Spleen (tissue), 11 donors: Measurements from ENCODE around the gene PRPF19. TPM values are rescaled to one million over a fixed set of nuclear protein-coding genes. Genes with fewer than 3 reads are reported as not detected.
A peak's percentile ranks its signal among the peaks of the same experiment; 100 is the strongest.

Experiments
- DNase-seq: peaks from one replicate; pipeline ENCODE4 v3.0.0-alpha.2; 2020
- H3K27ac ChIP-seq, 8 donors: fragments of 200-600 bp; sonication (generic) in 7 of 8; 1 replicate in 4 of 8; 2 replicates in 4 of 8; pipeline versions ENCODE4 v1.5.0 to v1.8.0; 2016 to 2021; ENCODE audit warnings: inconsistent platforms in 4 of 8, mild to moderate bottlenecking in 4 of 8, moderate library complexity in 1 of 8
- H3K27me3 ChIP-seq, 7 donors: fragments of 200-600 bp; sonication (generic) in 6 of 7; replicated peaks in 1 of 7; 1 replicate in 4 of 7; 2 replicates in 3 of 7; pipeline versions ENCODE4 v1.5.0 to v1.8.0; 2016 to 2021; ENCODE audit warnings: inconsistent platforms in 3 of 7, mild to moderate bottlenecking in 1 of 7
- H3K36me3 ChIP-seq, 6 donors: fragments of 200-600 bp; sonication (generic) in 5 of 6; 1 replicate in 4 of 6; 2 replicates in 2 of 6; pipeline versions ENCODE4 v1.5.0 to v1.8.0; 2016 to 2021; ENCODE audit warnings: inconsistent platforms in 2 of 6
- H3K4me1 ChIP-seq, 6 donors: fragments of 200-600 bp; sonication (generic) in 5 of 6; 1 replicate in 3 of 6; 2 replicates in 3 of 6; pipeline versions ENCODE4 v1.5.0 to v1.8.0; 2016 to 2021; ENCODE audit warnings: inconsistent platforms in 3 of 6
- H3K4me3 ChIP-seq, 8 donors: fragments of 200-600 bp; sonication (generic) in 7 of 8; 1 replicate in 4 of 8; 2 replicates in 4 of 8; pipeline versions ENCODE4 v1.5.0 to v1.8.0; 2016 to 2021; ENCODE audit warnings: inconsistent platforms in 4 of 8, mild to moderate bottlenecking in 4 of 8, moderate library complexity in 2 of 8
- H3K9me3 ChIP-seq, 8 donors: fragments of 200-600 bp; sonication (generic) in 7 of 8; 1 replicate in 4 of 8; 2 replicates in 4 of 8; pipeline versions ENCODE4 v1.5.0 to v1.8.0; 2016 to 2021; ENCODE audit warnings: inconsistent platforms in 4 of 8
- CTCF ChIP-seq, 11 experiments: fragments of 200-600 bp in 7 of 11; fragments of 450-650 bp in 4 of 11; sonication (generic) in 4 of 11; IDR thresholded peaks in 8 of 11; conservative IDR thresholded peaks in 3 of 11; 1 replicate in 7 of 11; 2 replicates in 4 of 11; pipeline versions ENCODE4 v1.4.0 to v1.8.0; 2016 to 2021; ENCODE audit warnings: antibody characterized with exemption in 11 of 11, inconsistent platforms in 4 of 11, mild to moderate bottlenecking in 1 of 11
- POLR2A ChIP-seq, 3 donors: fragments of 450-650 bp; IDR thresholded peaks; one replicate each; pipeline ENCODE4 v1.5.1; 2017; ENCODE audit warnings: antibody characterized with exemption in 3 of 3, mild to moderate bottlenecking in 1 of 3
- POLR2AphosphoS5 ChIP-seq, 3 donors: sonication (generic); formaldehyde crosslinking; IDR thresholded peaks; one replicate each; pipeline ENCODE4 v1.5.1; 2017; ENCODE audit warnings: antibody characterized with exemption in 3 of 3
- WGBS, 5 donors: extraction: QIAGEN DNeasy Blood & Tissue Kit in 3 of 5; methylation state at CpG; one replicate each; pipeline versions ENCODE4 v1.1.5 to v1.1.7; 2013 to 2018; 5-methylcytosine and 5-hydroxymethylcytosine counted together
- intact Hi-C: fragments of 100-400 bp; cut with DNase I; formaldehyde crosslinking; loops from one replicate; pipeline ENCODE4 v1.15.0; 2023; ENCODE audit warnings: low total_unique reads
- polyA plus RNA-seq, 3 donors: library from polyadenylated mRNA; stranded (reverse); fragments of 200-250 nt; gene quantifications; one replicate each; pipeline ENCODE4 v1.2.1, GENCODE V29; 2013
- total RNA-seq, 7 donors: library from RNA; depleted of rRNA in 3 of 7; stranded (reverse); fragments of >200 nt in 3 of 7; fragmentation: NEBNext Ultra II Directional in 4 of 7; extraction: Animal tissue kit (Norgen Biotek cat#: 25700) in 4 of 7; gene quantifications; one replicate each; pipeline versions ENCODE4 v1.1.0 to v1.2.1, GENCODE V29; 2016 to 2021
- donor health status: healthy with polysubstance abuse.
- donor health status: DM: no; HTN: no; CAD: no; lungs with moderate emphysema.
- donor health status: DM: no; HTN: no; CAD: no.
- donor health status: Bipolar disorder and iron deficiency.
- donor health status: healthy.
- donor health status: DM: no; HTN: no; CAD: no.
- donor health status: DM: yes; HTN: yes; CAD: no.

The PRPF19 gene
- total and polyA plus RNA-seq, 10 donors = 58.7 to 81.1 (median 70.1) TPM

- TF ChIP-seq CTCF (IDR thresholded peaks at IDR 0.05 in 8 of 11, conservative IDR thresholded peaks at IDR 0.05 in 3 of 11) = no peak
- no peak for TF ChIP-seq POLR2AphosphoS5 (IDR thresholded peaks at IDR 0.05)
- no peak for TF ChIP-seq POLR2A (IDR thresholded peaks at IDR 0.05)
- Histone ChIP-seq H3K4me3 (no peak overlapping the region), H3K36me3 (peaks cover 0 to 6% (median 1%) of the 10 kb centered on the region in 6 donors), H3K27me3 (peaks cover 0 to 7% (median 0%) of the 10 kb centered on the region in 7 donors), H3K4me1 (peaks cover 0 to 12% (median 4%) of the 10 kb centered on the region in 6 donors), H3K27ac (no peak overlapping the region), H3K9me3 (no peaks in the 10 kb centered on the region)
- intact Hi-C loops = no loop called here
- DNase-seq = peak; percentile 11
- WGBS, 5 donors = 76 to 83% (median 82%) methylated on average over 8 of the region's 8 CpGs
These were observed 48.1 kb downstream of the PRPF19 start for GRCh38 chr11:60858236-60858635.

DNA sequence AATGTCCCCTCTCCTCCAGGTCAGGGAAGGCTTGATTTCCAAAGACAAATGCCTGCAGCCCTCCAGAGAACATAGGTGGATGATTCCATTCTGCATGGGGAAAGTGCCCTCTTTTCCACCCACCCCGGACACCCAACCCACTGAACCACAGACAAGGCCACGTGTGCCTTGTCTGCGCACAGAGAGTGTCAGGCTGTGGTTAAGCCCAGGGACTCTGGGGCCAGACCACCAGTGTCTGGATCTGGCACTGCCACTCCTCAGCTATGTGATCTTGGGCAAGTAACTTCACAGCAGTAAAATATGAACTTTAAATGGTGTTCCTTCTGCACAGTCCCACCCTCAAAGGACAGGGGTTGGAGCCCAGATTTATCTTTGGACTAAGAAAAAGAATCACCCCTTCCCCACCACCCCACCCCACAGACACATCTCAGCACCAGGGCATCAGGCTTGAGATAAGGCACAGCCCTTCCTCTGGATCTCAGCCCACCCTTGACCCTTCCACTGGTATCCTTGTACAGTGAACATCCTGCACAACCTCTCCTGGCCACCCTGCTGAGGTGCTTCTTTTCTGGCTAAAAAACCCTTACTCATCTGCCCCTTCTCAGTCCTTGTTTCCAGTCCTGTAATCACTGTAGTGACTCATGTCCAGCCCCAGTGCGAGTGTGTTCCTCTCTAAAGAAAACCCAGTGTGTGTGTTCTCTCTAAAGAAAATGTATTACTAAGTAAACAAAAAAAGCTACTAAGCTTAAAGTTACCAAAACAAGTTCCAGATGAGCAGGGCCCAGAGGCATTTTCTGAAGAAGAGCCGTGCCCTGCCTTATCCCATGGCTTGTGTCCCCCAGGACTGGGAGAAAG lies 48.8 kb downstream of the PRPF19 start:
- no peak overlapping the region for H3K4me3 ChIP-seq
- intact Hi-C loops = no loop called here
- peaks cover 0 to 7% (median 0%) of the 10 kb centered on the region in 7 donors for H3K27me3 ChIP-seq
- 61 to 73% (median 70%) methylated on average over 5 of the region's 5 CpGs for WGBS, 5 donors
- no peaks in the 10 kb centered on the region for H3K9me3 ChIP-seq
- H3K27ac ChIP-seq = no peak overlapping the region
- peak; percentile 32 for DNase-seq
- TF ChIP-seq CTCF (IDR thresholded peaks at IDR 0.05 in 8 of 11, conservative IDR thresholded peaks at IDR 0.05 in 3 of 11) (no peak), POLR2A (IDR thresholded peaks at IDR 0.05) (no peak), POLR2AphosphoS5 (IDR thresholded peaks at IDR 0.05) (no peak)
- peaks cover 0 to 12% (median 4%) of the 10 kb centered on the region in 6 donors for H3K4me1 ChIP-seq
- H3K36me3 ChIP-seq = peaks cover 0 to 13% (median 4%) of the 10 kb centered on the region in 6 donors

- H3K27me3 ChIP-seq = peaks cover 0 to 2% (median 0%) of the 10 kb centered on the region in 7 donors
- H3K4me3 ChIP-seq = no peak within 1 kb of the TSS
- 38 to 54% (median 43%) methylated on average over 14 of the region's 14 CpGs for WGBS, 5 donors
- intact Hi-C loops = no loop called here
- no peak for TF ChIP-seq POLR2A (IDR thresholded peaks at IDR 0.05)
- TF ChIP-seq POLR2AphosphoS5 (IDR thresholded peaks at IDR 0.05) = no peak
- TF ChIP-seq CTCF (IDR thresholded peaks at IDR 0.05 in 8 of 11, conservative IDR thresholded peaks at IDR 0.05 in 3 of 11) = no peak
- H3K4me1 ChIP-seq = peaks cover 0 to 12% (median 4%) of the 10 kb centered on the region in 6 donors
- H3K27ac ChIP-seq = no peak within 1 kb of the TSS
- H3K36me3 ChIP-seq = peaks cover 0 to 29% (median 19%) of the 10 kb centered on the region in 6 donors
- peak; percentile 38 for DNase-seq
- no peaks in the 10 kb centered on the region for H3K9me3 ChIP-seq
These were observed 50.4 kb downstream of the PRPF19 start, which contains the start of gene PTGDR2 for GRCh38 chr11:60855726-60856633. PTGDR2 (minus strand) TSS chr11:60855950; CDS start chr11:60853722, 2,228 bp downstream.
